Esophagus squamous epithelium (tissue), 4 donors: ENCODE measurements around the gene EFCAB6.

ENCODE experiments used
- CTCF ChIP-seq, 6 experiments: fragments of 450-650 bp in 4 of 6; fragments of 200-600 bp in 2 of 6; sonication (generic) in 2 of 6; IDR thresholded peaks; one replicate each; pipeline ENCODE4 v1.5.1; 2016 to 2019; ENCODE audit warnings: antibody characterized with exemption in 6 of 6, mild to moderate bottlenecking in 4 of 6, moderate library complexity in 4 of 6
- POLR2A ChIP-seq, 4 donors: fragments of 450-650 bp; IDR thresholded peaks; one replicate each; pipeline ENCODE4 v1.6.1; 2017; ENCODE audit warnings: antibody characterized with exemption in 4 of 4, mild to moderate bottlenecking in 4 of 4, moderate library complexity in 3 of 4

- TF ChIP-seq CTCF (IDR thresholded peaks at IDR 0.05) (no peak), POLR2A (IDR thresholded peaks at IDR 0.05) (no peak)
Observed at GRCh38 chr22:43860126-43860525, 48.0 kb upstream of the EFCAB6 start.
